Measurements from ENCODE around the gene TINAGL1.

Gene TINAGL1

GRCh38 chr1:31607360-31607759, 31.0 kb downstream of the TINAGL1 start:
- no peak for DNase-seq (ENCODE audit: low spot score)

- DNase-seq (ENCODE audit: low spot score): no peak
Measured at GRCh38 chr1:31609514-31610118, 33.3 kb downstream of the TINAGL1 start.

GRCh38 chr1:31614414-31615005, 38.2 kb downstream of the TINAGL1 start:
- no peak for DNase-seq (ENCODE audit: low spot score)

GRCh38 chr1:31615414-31615813, 39.1 kb downstream of the TINAGL1 start:
- no peak for DNase-seq (ENCODE audit: low spot score)

GRCh38 chr1:31615939-31616338, 39.6 kb downstream of the TINAGL1 start:
- DNase-seq (ENCODE audit: low spot score): no peak

DNA sequence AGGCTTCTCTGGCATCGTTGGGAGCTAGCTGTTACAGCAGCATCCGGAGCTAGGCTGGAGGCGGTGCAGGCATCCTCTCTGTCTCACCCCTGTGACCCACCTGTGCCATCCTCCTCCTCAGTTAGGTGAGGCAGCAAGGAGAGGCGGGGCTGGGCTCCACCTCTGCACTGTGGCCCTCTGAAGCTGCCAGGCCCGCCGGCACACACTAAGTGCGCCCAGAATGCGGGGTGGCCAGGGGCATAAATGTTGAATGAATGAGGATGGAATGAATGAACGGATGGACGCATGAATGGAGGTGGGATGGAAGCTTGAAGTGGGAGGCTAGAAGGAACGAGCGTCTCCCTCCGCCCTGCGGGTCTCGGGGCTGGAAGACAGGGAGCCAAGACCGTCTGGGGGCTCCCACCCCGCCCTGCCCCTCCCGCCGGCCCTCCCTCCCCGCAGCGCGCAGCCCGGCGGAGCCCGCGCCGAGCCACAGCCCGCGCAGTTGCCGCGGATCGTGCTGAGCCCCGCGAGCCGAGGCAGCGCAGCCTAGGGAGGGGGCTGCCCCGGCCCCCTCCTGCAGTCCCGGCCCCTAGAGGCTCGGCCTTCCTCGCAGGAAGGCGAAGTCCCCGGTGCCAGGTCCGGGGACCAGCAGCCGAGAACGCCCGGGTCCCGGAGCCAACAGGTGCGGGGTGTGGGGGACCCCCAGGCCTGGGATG, 41.1 kb downstream of the TINAGL1 start, which contains the start of gene HCRTR1:
Gene HCRTR1, plus strand, starts transcription at position 472 of the 698 bp plus-strand sequence. CDS start 1,504 bp downstream, outside the sequence.
- DNase-seq (ENCODE audit: low spot score): no peak

- peak; percentile 80 for DNase-seq (ENCODE audit: low spot score)
Measured at GRCh38 chr1:31617916-31618746, 41.8 kb downstream of the TINAGL1 start.

DNA sequence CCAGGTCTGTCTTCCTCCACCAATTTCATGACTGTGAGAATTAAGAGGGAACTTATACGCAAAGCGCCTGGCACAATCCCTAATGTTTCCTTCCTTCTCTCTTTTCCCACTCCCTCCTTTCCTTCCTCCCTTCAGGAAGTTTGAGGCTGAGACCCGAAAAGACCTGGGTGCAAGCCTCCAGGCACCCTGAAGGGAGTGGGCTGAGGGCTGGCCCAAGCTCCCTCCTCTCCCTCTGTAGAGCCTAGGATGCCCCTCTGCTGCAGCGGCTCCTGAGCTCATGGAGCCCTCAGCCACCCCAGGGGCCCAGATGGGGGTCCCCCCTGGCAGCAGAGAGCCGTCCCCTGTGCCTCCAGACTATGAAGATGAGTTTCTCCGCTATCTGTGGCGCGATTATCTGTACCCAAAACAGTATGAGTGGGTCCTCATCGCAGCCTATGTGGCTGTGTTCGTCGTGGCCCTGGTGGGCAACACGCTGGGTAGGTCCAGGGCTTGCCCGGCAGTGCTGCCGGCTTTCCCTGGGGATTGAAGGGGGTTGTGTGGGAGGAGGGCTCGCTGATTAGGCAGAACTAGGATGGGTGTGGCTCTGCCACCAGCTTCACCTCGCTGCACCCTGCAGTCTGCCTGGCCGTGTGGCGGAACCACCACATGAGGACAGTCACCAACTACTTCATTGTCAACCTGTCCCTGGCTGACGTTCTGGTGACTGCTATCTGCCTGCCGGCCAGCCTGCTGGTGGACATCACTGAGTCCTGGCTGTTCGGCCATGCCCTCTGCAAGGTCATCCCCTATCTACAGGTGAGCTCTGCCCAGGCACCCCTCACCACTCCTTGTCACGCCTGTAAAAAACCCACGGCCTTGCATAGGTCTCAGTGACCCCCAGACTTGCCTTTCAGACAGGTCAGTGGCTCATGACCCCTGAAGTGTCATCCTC, 42.9 kb downstream of the TINAGL1 start:
- no peak for DNase-seq (ENCODE audit: low spot score)

DNA sequence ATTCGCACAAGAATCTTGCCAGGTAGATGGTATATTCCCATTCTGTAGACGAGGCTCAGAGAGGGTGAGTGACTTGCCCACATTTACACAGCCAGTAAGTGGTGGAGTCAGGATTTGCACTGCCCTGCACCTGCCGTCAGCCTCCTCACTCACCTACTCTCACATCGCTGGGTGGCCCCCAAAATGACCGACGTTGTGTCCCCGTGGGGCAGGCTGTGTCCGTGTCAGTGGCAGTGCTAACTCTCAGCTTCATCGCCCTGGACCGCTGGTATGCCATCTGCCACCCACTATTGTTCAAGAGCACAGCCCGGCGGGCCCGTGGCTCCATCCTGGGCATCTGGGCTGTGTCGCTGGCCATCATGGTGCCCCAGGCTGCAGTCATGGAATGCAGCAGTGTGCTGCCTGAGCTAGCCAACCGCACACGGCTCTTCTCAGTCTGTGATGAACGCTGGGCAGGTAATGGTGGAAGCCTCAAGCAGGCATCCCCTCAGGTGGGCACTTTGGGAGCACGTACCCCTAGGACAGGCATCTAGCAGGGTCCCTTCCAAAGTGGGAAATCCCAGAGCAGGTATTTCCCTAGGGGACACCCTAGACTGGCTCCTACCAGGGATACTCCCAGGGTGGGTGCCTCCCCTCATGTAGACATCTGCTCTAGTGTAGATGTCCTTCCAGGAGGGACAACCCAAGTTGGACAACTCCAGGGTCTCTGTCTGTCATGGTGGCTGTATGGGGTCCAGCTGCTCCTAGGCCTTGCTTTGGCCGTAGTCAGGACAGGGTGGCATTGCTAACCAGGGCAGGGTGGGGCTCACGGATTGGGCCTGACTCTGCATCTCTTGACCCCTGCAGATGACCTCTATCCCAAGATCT, 44.5 kb downstream of the TINAGL1 start:
- DNase-seq (ENCODE audit: low spot score): no peak

DNA sequence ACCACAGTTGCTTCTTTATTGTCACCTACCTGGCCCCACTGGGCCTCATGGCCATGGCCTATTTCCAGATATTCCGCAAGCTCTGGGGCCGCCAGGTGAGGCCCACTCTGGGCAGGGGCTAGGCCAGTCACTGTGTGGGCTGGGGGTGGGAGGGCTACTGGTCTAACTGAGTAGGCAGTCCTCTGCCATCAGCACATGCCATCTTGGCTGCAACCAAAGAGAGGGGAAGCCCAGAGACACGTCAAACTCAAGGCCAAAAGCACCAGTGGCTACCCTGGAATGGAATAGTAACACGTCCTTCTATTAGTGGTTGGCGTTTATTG, 45.1 kb downstream of the TINAGL1 start:
- DNase-seq (ENCODE audit: low spot score): no peak

GRCh38 chr1:31621847-31622730, 45.8 kb downstream of the TINAGL1 start:
- no peak for DNase-seq (ENCODE audit: low spot score)

GRCh38 chr1:31623365-31623764, 47.0 kb downstream of the TINAGL1 start:
- no peak for DNase-seq (ENCODE audit: low spot score)

DNA sequence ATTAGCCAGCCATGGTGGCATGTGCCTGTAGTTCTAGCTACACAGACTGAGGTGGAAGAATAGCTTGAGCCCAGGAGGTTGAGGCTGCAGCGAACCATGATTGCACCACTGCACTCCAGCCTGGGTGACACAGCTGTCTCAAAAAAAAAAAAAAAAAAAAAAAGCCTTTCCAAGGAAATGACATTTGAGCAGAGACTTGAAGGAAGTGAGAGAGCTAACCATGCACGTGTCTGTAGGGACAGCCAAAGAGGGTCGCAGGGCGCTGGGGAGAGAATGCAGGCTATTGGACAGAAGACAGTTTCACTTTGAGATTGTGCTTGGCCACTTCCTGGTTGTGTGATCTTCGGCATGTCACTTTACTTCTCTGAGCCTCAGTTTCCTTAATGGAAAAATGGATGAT, 48.0 kb downstream of the TINAGL1 start:
- DNase-seq (ENCODE audit: low spot score): no peak

GRCh38 chr1:31624731-31625514, 48.6 kb downstream of the TINAGL1 start:
- no peak for DNase-seq (ENCODE audit: low spot score)

GRCh38 chr1:31625561-31626222, 49.4 kb downstream of the TINAGL1 start:
- DNase-seq (ENCODE audit: low spot score): peak; percentile 70

DNA sequence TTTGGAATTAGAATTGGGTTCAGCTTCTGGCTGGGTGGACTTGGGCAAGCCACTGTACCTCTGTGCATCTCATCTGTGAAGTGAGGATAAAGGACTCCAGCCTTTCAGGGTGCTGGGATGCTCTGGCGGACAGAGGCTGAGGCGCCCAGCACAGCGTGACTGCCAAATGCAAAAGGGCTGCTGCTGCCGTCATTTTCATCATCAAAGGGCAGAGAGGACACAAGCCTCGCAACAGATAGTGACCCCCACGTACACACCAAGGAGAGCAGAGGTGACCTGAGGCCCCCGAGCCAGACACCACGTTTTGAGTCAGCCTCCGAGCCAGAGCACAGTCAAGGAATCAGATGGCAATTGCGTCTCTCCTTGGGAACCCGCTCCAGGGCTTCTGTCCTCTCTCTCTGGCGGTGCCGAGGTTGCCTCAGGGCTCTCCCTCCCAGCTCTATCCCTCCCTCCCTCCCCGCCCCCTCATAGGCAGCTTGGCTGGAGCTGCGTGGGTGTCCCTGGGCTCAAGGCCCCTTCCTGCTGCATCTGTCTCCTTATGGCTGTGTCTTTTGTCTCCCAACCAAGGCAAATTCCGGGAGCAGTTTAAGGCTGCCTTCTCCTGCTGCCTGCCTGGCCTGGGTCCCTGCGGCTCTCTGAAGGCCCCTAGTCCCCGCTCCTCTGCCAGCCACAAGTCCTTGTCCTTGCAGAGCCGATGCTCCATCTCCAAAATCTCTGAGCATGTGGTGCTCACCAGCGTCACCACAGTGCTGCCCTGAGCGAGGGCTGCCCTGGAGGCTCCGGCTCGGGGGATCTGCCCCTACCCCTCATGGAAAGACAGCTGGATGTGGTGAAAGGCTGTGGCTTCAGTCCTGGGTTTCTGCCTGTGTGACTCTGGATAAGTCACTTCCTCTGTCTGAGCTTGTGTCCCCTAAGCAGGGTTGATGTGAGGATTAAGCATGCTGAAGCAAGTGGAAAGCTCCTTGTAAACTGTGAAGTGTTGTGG, 50.2 kb downstream of the TINAGL1 start:
- DNase-seq (ENCODE audit: low spot score): peak; percentile 57
